K562 (cell line): ENCODE results near the gene CAPN10. TPM values are rescaled to one million over a fixed set of nuclear protein-coding genes. Genes with fewer than 3 reads are reported as not detected.

Source experiments
- ATAC-seq: fragments of 200-7000 bp; cut with Tn5 transposase; 3 replicates; pipeline ENCODE4 v1.9.1; 2020; ENCODE audit warnings: moderate library complexity
- BruUV-seq: library from RNA; stranded (reverse); fragments of 400-500 nt; replicated peaks from 2 replicates; lab custom pipeline; 2021; lab: Mats Ljungman, UMichigan
- CTCF ChIA-PET: fragments of 300-600 bp; formaldehyde crosslinking; extraction: SDS; loops from one replicate; lab custom pipeline; 2021; ENCODE audit warnings: low intra/inter-chr PET ratio; lab: Yijun Ruan, JAX
- POLR2A ChIA-PET: fragments of 300-600, 350-650 bp; sonication (Branson Sonifier 250); formaldehyde crosslinking; extraction: SDS; loops from one replicate; lab custom pipeline; 2021; ENCODE audit warnings: antibody characterized with exemption, inconsistent platforms; lab: Yijun Ruan, JAX
- DNase-seq, 4 experiments: peaks; one replicate each; pipeline versions ENCODE4 v3.0.0 to v3.0.0-alpha.2; 2011 to 2018; ENCODE audit warnings: low spot score in 3 of 4, mixed read lengths in 3 of 4; ENCODE audit errors: extremely low read depth in 1 of 4
- FAIRE-seq: peaks from 2 replicates; lab custom pipeline; 2011; peaks lifted over from hg19 to GRCh38; lab: Jason Lieb, UNC
- H2AFZ ChIP-seq: 2 replicates; pipeline ENCODE4 v1.6.0; 2011; ENCODE audit warnings: low read depth, low read length, control low read depth, inconsistent platforms
- H3K27ac ChIP-seq: fragments of 200-600 bp; 3 replicates; pipeline ENCODE4 v1.8.0; 2011; ENCODE audit warnings: low read depth, mild to moderate bottlenecking, control low read depth, inconsistent platforms, low read length, moderate library complexity, mixed read lengths; ENCODE audit errors: extremely low read depth
- H3K27me3 ChIP-seq, 2 experiments: fragments of 300-600 bp in 1 of 2; 2 replicates in 1 of 2; 3 replicates in 1 of 2; pipeline versions ENCODE4 v1.6.0 to v1.8.0; 2011; ENCODE audit warnings: inconsistent platforms in 2 of 2, low read length in 2 of 2, mild to moderate bottlenecking in 1 of 2, mixed read lengths in 1 of 2, moderate library complexity in 1 of 2; ENCODE audit not compliant: control insufficient read depth in 2 of 2, insufficient read depth in 2 of 2
- H3K36me3 ChIP-seq: fragments of 300-600 bp; 3 replicates; pipeline ENCODE4 v1.8.0; 2011; ENCODE audit warnings: mild to moderate bottlenecking, low read length, inconsistent platforms; ENCODE audit not compliant: control insufficient read depth, insufficient read depth
- H3K4me1 ChIP-seq, 2 experiments: fragments of 200-600 bp in 1 of 2; replicated peaks in 1 of 2; 2 replicates in 1 of 2; 3 replicates in 1 of 2; pipeline versions ENCODE4 v1.5.1 to v1.8.0; 2011; ENCODE audit warnings: inconsistent platforms in 2 of 2, low read length in 2 of 2, mild to moderate bottlenecking in 1 of 2, mixed read lengths in 1 of 2, moderate library complexity in 1 of 2; ENCODE audit not compliant: control insufficient read depth in 2 of 2, insufficient read depth in 2 of 2
- H3K4me2 ChIP-seq: 2 replicates; pipeline ENCODE4 v1.6.1; 2011; ENCODE audit warnings: low read length, control low read depth, inconsistent platforms, mixed read lengths; ENCODE audit not compliant: insufficient read depth
- H3K4me3 ChIP-seq: fragments of 200-600 bp; sonication (generic), shearing (Covaris generic); 2 replicates; pipeline ENCODE4 v1.5.1; 2016; ENCODE audit warnings: control low read depth, inconsistent platforms
- H3K79me2 ChIP-seq: fragments of 200-600 bp; 3 replicates; pipeline ENCODE4 v1.8.0; 2011; ENCODE audit warnings: low read length, inconsistent platforms; ENCODE audit not compliant: control insufficient read depth, insufficient read depth
- H3K9ac ChIP-seq, 2 experiments: 2 replicates each; pipeline versions ENCODE4 v1.6.0 to v1.6.1; 2011; ENCODE audit warnings: low read depth in 2 of 2, low read length in 2 of 2, control low read depth in 1 of 2, inconsistent platforms in 1 of 2, mild to moderate bottlenecking in 1 of 2, mixed read lengths in 1 of 2; ENCODE audit not compliant: insufficient read depth in 1 of 2
- H3K9me1 ChIP-seq: one replicate; pipeline ENCODE4 v1.6.0; 2011; ENCODE audit warnings: inconsistent platforms, mild to moderate bottlenecking, low read length, moderate library complexity; ENCODE audit not compliant: control insufficient read depth, insufficient read depth
- H3K9me3 ChIP-seq: replicated peaks from 2 replicates; pipeline ENCODE4 v1.5.1; 2011; ENCODE audit warnings: low read depth, low read length, inconsistent platforms; ENCODE audit not compliant: control insufficient read depth, insufficient read depth
- H4K20me1 ChIP-seq: replicated peaks from 2 replicates; pipeline ENCODE4 v1.6.1; 2011; ENCODE audit warnings: low read length, inconsistent platforms, mixed read lengths; ENCODE audit not compliant: control insufficient read depth, insufficient read depth
- ARID1B ChIP-seq: fragments of 450-650 bp; IDR thresholded peaks from 2 replicates; pipeline ENCODE4 v1.6.1; 2016; ENCODE audit warnings: antibody characterized with exemption, mild to moderate bottlenecking, inconsistent platforms
- DDX20 ChIP-seq: fragments of 450-650 bp; IDR thresholded peaks from 2 replicates; pipeline ENCODE4 v1.6.1; 2016; ENCODE audit warnings: missing genetic modification characterization, low read depth, mild to moderate bottlenecking, missing compliant biosample characterization, moderate library complexity
- RFX7 ChIP-seq: fragments of 250-450 bp; sonication (Bioruptor Pico); IDR thresholded peaks from 2 replicates; pipeline ENCODE4 v1.5.1; 2021; ENCODE audit warnings: mild to moderate bottlenecking
- TEAD2 ChIP-seq: fragments of 450-650 bp; IDR thresholded peaks from 2 replicates; pipeline ENCODE4 v1.6.1; 2016; ENCODE audit warnings: missing genetic modification characterization, control low read depth, missing compliant biosample characterization
- ZNF133 ChIP-seq: fragments of 250-450 bp; sonication (Bioruptor Pico); IDR thresholded peaks from 2 replicates; pipeline ENCODE4 v1.4.0; 2020; ENCODE audit warnings: mild to moderate bottlenecking
- WGBS: fragments of 100-300 bp; shearing (Covaris generic); methylation state at CpG from one replicate; pipeline ENCODE4 v1.1.6; 2016; ENCODE audit warnings: low coverage, mixed read lengths; ENCODE audit not compliant: insufficient coverage; ENCODE audit errors: missing lambda C conversion rate; 5-methylcytosine and 5-hydroxymethylcytosine counted together
- in situ Hi-C: fragments of 300-500 bp; cut with MboI; formaldehyde crosslinking; loops from 4 replicates; pipeline ENCODE4 v1.15.0; 2018; ENCODE audit warnings: inconsistent platforms, mixed read lengths
- intact Hi-C: fragments of 100-400 bp; cut with micrococcal nuclease; formaldehyde crosslinking; loops from 2 replicates; pipeline ENCODE4 v1.14.2; 2022
- polyA plus RNA-seq, 8 experiments: library from polyadenylated mRNA; depleted of rRNA in 4 of 8; stranded (reverse) in 5 of 8; unstranded in 3 of 8; fragments of >200 nt; fragmentation: Nextera tagmentation in 2 of 8; fragmentation: Illumina TruSeq in 1 of 8; extraction: Ambion mirVana in 2 of 8; extraction: Trizol in 1 of 8; gene quantifications; 2 replicates each; pipeline versions ENCODE4 v1.2.1 to v1.2.3, GENCODE V29; 2011 to 2014; ENCODE audit warnings: inconsistent platforms in 1 of 8, missing spikeins in 1 of 8
- total RNA-seq, 7 experiments: library from RNA; depleted of rRNA in 6 of 7; stranded (reverse); fragments of >200 nt in 6 of 7; fragmentation: Illumina TruSeq in 2 of 7; extraction: Trizol in 2 of 7; gene quantifications; 2 replicates each; pipeline versions ENCODE4 v1.2.1 to v1.2.3, GENCODE V29; 2011 to 2021; ENCODE audit warnings: low replicate concordance in 1 of 7
- TF ChIP-seq, protein P1 (sequence below), 2 experiments: IDR thresholded peaks in 1 of 2; conservative IDR thresholded peaks in 1 of 2; 2 replicates each; pipeline ENCODE4 v1.6.1; 2016; ENCODE audit warnings: low read depth in 2 of 2, mild to moderate bottlenecking in 1 of 2, missing compliant biosample characterization in 1 of 2, missing genetic modification characterization in 1 of 2, moderate library complexity in 1 of 2
- TF ChIP-seq, protein P2 (sequence below): fragments of 450-650 bp; IDR thresholded peaks from 2 replicates; pipeline ENCODE4 v1.6.1; 2016; ENCODE audit warnings: low read depth, mild to moderate bottlenecking, moderate library complexity
- TF ChIP-seq, protein P3 (sequence below): fragments of 150-350 bp; IDR thresholded peaks from 2 replicates; pipeline ENCODE4 v1.6.1; 2014; ENCODE audit warnings: low read depth, mild to moderate bottlenecking, low read length, borderline replicate concordance

CAPN10 gene
- total and polyA plus RNA-seq, 9 of the 15 experiments (the other 6 are each of a cell fraction or from before 2014, with no cell fraction given) = 0.08 to 26.1 (median 8.4) TPM

DNA sequence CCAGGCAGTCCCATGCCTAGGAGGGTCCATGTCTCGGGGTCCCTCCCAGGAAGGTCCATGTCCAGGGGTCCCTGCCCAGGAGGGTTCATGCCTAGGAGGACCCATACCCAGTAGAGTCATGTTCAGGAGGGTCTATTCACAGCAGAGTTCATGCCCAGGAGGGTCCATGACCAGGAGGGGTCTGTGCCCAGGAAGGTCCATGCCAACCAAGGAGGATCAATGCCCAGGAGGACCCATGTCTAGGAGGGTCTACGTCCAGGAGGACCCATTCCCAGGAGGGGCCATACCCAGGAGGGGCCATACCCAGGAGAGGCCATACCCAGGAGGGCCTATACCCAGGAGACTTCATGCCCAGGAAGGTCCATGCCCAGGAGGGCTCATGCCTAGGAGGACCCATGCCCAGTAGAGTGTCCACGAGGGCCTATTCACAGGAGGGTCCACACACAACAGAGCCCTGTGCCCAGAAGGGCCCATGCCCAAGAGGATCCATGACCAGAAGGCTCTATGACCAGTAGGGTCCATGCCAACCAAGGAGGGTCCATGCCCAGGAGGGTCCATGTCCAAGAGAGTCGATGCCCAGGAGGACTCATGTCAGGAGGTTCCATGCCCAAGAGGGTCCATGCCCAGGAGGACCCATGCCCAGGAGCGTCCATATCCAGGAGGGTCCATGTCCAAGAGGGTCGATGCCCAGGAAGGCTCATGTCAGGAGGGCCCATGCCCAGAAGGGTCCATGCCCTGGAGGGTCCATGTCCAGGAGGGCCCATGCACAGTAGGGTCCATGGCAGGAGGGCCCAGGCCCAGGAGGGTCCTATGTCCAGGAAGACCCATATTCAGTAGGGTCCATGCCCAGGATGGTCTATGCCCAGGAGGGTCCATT lies 48.8 kb downstream of the CAPN10 start (continued):
- TF ChIP-seq, protein P1, sequence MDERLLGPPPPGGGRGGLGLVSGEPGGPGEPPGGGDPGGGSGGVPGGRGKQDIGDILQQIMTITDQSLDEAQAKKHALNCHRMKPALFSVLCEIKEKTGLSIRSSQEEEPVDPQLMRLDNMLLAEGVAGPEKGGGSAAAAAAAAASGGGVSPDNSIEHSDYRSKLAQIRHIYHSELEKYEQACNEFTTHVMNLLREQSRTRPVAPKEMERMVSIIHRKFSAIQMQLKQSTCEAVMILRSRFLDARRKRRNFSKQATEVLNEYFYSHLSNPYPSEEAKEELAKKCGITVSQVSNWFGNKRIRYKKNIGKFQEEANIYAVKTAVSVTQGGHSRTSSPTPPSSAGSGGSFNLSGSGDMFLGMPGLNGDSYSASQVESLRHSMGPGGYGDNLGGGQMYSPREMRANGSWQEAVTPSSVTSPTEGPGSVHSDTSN (CRISPR knock-in tag; IDR thresholded peaks at IDR 0.05; ENCODE audit: low read depth) = no peak
- TF ChIP-seq, protein P1 (tag; conservative IDR thresholded peaks at IDR 0.05; ENCODE audit: low read depth) = no peak
- no peak for TF ChIP-seq RFX7 (CRISPR knock-in tag)
- TF ChIP-seq ZNF133 (CRISPR knock-in tag) = no peak
- TF ChIP-seq, protein P2, sequence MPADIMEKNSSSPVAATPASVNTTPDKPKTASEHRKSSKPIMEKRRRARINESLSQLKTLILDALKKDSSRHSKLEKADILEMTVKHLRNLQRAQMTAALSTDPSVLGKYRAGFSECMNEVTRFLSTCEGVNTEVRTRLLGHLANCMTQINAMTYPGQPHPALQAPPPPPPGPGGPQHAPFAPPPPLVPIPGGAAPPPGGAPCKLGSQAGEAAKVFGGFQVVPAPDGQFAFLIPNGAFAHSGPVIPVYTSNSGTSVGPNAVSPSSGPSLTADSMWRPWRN = no peak

DNA sequence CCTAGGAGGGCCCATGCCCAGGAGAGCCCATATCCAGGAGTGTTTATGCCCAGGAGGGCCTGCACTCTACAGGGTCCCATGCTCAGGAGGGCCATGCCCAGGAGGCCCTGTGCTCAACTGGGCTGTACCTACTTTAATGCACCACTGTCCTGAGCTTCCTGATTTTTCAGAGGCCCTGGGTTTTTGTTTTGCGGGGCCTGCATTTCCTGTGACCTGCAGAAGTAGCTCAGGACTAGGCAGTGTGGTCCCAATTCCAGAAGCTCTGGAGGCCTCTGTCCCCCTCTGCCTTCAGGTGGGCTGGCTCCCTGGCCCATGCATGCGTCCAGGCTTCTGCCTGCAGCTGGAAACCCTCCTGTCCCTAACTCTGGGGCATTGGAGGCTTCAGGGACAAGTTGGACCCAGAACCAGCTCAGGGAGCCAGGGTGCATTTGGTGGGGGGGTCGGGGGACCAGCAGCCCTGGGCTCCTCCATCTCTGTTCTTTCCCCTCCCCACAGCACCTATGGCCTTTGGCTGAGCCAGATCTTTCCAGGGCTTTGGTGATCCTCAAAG lies 49.5 kb downstream of the CAPN10 start:
- no peak overlapping the region for H3K4me3 ChIP-seq
- DNase-seq (no peak), FAIRE-seq (no peak), ATAC-seq (no peak)
- in situ Hi-C loops (no loop called here), intact Hi-C loops (no loop called here)
- no peaks in the 10 kb centered on the region for H3K79me2 ChIP-seq
- H3K9ac ChIP-seq = no peak overlapping the region
- no peaks in the 10 kb centered on the region for H4K20me1 ChIP-seq
- no peaks in the 10 kb centered on the region for H3K36me3 ChIP-seq
- H3K9me1 ChIP-seq = no peaks in the 10 kb centered on the region
- H2AFZ ChIP-seq = no peak overlapping the region
- peaks cover 3 to 18% of the 10 kb centered on the region in 2 experiments; a peak in 3 of 5 replicates for H3K27me3 ChIP-seq
- WGBS = 0% methylated on average over 1 of the region's 3 CpGs
- no peak overlapping the region for H3K4me2 ChIP-seq
- H3K4me1 ChIP-seq = no peaks in the 10 kb centered on the region
- 0 out of 2 replicates have a peak, but pooled peaks cover 1% of the 10 kb centered on the region for H3K9me3 ChIP-seq
- no TSS peak for BruUV-seq
- no peak overlapping the region for H3K27ac ChIP-seq
- ChIA-PET CTCF (no interaction called here), POLR2A (no interaction called here)
- TF ChIP-seq DDX20 (tag) (no peak), ARID1B (no peak), TEAD2 (tag) (no peak)
- TF ChIP-seq, protein P3, sequence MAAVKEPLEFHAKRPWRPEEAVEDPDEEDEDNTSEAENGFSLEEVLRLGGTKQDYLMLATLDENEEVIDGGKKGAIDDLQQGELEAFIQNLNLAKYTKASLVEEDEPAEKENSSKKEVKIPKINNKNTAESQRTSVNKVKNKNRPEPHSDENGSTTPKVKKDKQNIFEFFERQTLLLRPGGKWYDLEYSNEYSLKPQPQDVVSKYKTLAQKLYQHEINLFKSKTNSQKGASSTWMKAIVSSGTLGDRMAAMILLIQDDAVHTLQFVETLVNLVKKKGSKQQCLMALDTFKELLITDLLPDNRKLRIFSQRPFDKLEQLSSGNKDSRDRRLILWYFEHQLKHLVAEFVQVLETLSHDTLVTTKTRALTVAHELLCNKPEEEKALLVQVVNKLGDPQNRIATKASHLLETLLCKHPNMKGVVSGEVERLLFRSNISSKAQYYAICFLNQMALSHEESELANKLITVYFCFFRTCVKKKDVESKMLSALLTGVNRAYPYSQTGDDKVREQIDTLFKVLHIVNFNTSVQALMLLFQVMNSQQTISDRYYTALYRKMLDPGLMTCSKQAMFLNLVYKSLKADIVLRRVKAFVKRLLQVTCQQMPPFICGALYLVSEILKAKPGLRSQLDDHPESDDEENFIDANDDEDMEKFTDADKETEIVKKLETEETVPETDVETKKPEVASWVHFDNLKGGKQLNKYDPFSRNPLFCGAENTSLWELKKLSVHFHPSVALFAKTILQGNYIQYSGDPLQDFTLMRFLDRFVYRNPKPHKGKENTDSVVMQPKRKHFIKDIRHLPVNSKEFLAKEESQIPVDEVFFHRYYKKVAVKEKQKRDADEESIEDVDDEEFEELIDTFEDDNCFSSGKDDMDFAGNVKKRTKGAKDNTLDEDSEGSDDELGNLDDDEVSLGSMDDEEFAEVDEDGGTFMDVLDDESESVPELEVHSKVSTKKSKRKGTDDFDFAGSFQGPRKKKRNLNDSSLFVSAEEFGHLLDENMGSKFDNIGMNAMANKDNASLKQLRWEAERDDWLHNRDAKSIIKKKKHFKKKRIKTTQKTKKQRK = no peak
